Lower lobe of right lung (tissue), 2 donors: Measurements from ENCODE around the gene PPP1R7. TPM values are rescaled to one million over a fixed set of nuclear protein-coding genes. Genes with fewer than 3 reads are reported as not detected.

Source experiments
- ATAC-seq, 2 donors: fragments of 200-7000 bp; cut with Tn5 transposase; one replicate each; pipeline ENCODE4 v1.9.1; 2020 to 2022; ENCODE audit warnings: mild to moderate bottlenecking in 2 of 2, moderate library complexity in 2 of 2
- DNase-seq: peaks from one replicate; pipeline ENCODE4 v3.0.0-alpha.2; 2020
- H3K27ac ChIP-seq: fragments of 200-600 bp; one replicate; pipeline ENCODE4 v1.8.0; 2022
- H3K27me3 ChIP-seq: fragments of 200-600 bp; one replicate; pipeline ENCODE4 v1.8.0; 2022; ENCODE audit warnings: low read depth
- H3K36me3 ChIP-seq: fragments of 200-600 bp; one replicate; pipeline ENCODE4 v1.8.0; 2022; ENCODE audit warnings: mild to moderate bottlenecking
- H3K4me1 ChIP-seq: fragments of 200-600 bp; one replicate; pipeline ENCODE4 v1.8.0; 2022
- H3K4me3 ChIP-seq: fragments of 200-600 bp; one replicate; pipeline ENCODE4 v1.8.0; 2022; ENCODE audit warnings: mild to moderate bottlenecking
- H3K9me3 ChIP-seq: fragments of 200-600 bp; one replicate; pipeline ENCODE4 v1.8.0; 2022
- CTCF ChIP-seq: fragments of 200-600 bp; IDR thresholded peaks from one replicate; pipeline ENCODE4 v1.8.0; 2022; ENCODE audit warnings: antibody characterized with exemption, mild to moderate bottlenecking
- intact Hi-C: fragments of 100-400 bp; cut with DNase I; formaldehyde crosslinking; loops from one replicate; pipeline ENCODE4 v1.11.0; 2022
- total RNA-seq: library from RNA; stranded (reverse); fragmentation: NEBNext Ultra II Directional; extraction: Animal tissue kit (Norgen Biotek cat#: 25700); gene quantifications from one replicate; pipeline ENCODE4 v1.2.1, GENCODE V29; 2021
- donor health status: DM: no; HTN: yes; CAD: no; lungs with severe emphysema.

PPP1R7 gene
- total RNA-seq, 1 donor from 2014 or later, result 58.9 TPM

GRCh38 chr2:241230435-241230834, 80.2 kb downstream of the PPP1R7 start:
- TF ChIP-seq CTCF, result no peak
- peak; percentile 24 for DNase-seq

GRCh38 chr2:241232736-241233575, 82.7 kb downstream of the PPP1R7 start:
- intact Hi-C loops, result no loop called here
- ATAC-seq (no peak), DNase-seq (peak; percentile 30)
- Histone ChIP-seq H3K4me3 (no peak overlapping the region), H3K27ac (no peak overlapping the region), H3K4me1 (no peaks in the 10 kb centered on the region), H3K36me3 (peaks cover 100% of the 10 kb centered on the region), H3K27me3 (no peaks in the 10 kb centered on the region), H3K9me3 (no peaks in the 10 kb centered on the region)
- TF ChIP-seq CTCF, result no peak

More at GRCh38 chr2:241230435-241230834, 80.2 kb downstream of the PPP1R7 start:
- H3K27ac ChIP-seq, result no peak overlapping the region
- no peaks in the 10 kb centered on the region for H3K4me1 ChIP-seq
- intact Hi-C loops, result no loop called here
- no peaks in the 10 kb centered on the region for H3K27me3 ChIP-seq
- H3K36me3 ChIP-seq, result peaks cover 100% of the 10 kb centered on the region
- ATAC-seq, result no peak
- no peak overlapping the region for H3K4me3 ChIP-seq
- no peaks in the 10 kb centered on the region for H3K9me3 ChIP-seq

Other genes starting within 250 kb of the PPP1R7 start
- gene CROCC2, start 244.1 kb upstream of the PPP1R7 start, total RNA-seq, result 3.4 TPM
- 36.2 TPM for gene SNED1, start 151.8 kb upstream of the PPP1R7 start, total RNA-seq
- 32.0 TPM for gene MTERF4, start 48.2 kb upstream of the PPP1R7 start, total RNA-seq
- 10.8 TPM for gene PASK, start 995 bp upstream of the PPP1R7 start, total RNA-seq
- gene ANO7, start 38.2 kb downstream of the PPP1R7 start, total RNA-seq, result 1.3 TPM
- 387 TPM for gene HDLBP, start 165.2 kb downstream of the PPP1R7 start, total RNA-seq
- gene SEPTIN2, start 165.5 kb downstream of the PPP1R7 start, total RNA-seq, result 255 TPM
- 42.4 TPM for gene FARP2, start 205.8 kb downstream of the PPP1R7 start, total RNA-seq